Thoracic aorta (tissue), 2 donors: ENCODE results near the gene GFRA1. TPM values are rescaled to one million over a fixed set of nuclear protein-coding genes. Genes with fewer than 3 reads are reported as not detected.

ENCODE experiments used
- ATAC-seq: fragments of 150-250 bp; one replicate; pipeline ENCODE4 v1.8.0; 2017; ENCODE audit warnings: low read depth; ENCODE audit not compliant: insufficient number of reproducible peaks, low FRiP score
- DNase-seq: peaks from one replicate; pipeline ENCODE4 v3.0.0-alpha.2; 2020; ENCODE audit warnings: low spot score
- H3K27ac ChIP-seq, 2 donors: fragments of 200-600 bp; sonication (generic); 1 replicate in 1 of 2; 2 replicates in 1 of 2; pipeline ENCODE4 v1.5.1; 2016; ENCODE audit warnings: mild to moderate bottlenecking in 2 of 2, moderate library complexity in 2 of 2
- H3K27me3 ChIP-seq: fragments of 200-600 bp; sonication (generic); replicated peaks from 2 replicates; pipeline ENCODE4 v1.6.0; 2016; ENCODE audit warnings: mild to moderate bottlenecking; ENCODE audit not compliant: insufficient read depth
- H3K36me3 ChIP-seq: fragments of 200-600 bp; sonication (generic); one replicate; pipeline ENCODE4 v1.5.1; 2016
- H3K4me1 ChIP-seq, 2 donors: fragments of 200-600 bp; sonication (generic); 1 replicate in 1 of 2; 2 replicates in 1 of 2; pipeline versions ENCODE4 v1.5.1 to v1.6.0; 2016; ENCODE audit warnings: low read depth in 2 of 2, mild to moderate bottlenecking in 1 of 2; ENCODE audit not compliant: control insufficient read depth in 1 of 2
- H3K4me3 ChIP-seq: fragments of 200-600 bp; sonication (generic); 2 replicates; pipeline ENCODE4 v1.5.1; 2016; ENCODE audit warnings: mild to moderate bottlenecking
- H3K9me3 ChIP-seq: fragments of 200-600 bp; sonication (generic); 2 replicates; pipeline ENCODE4 v1.5.1; 2016
- total RNA-seq, 2 donors: library from RNA; depleted of rRNA; stranded (reverse); fragments of >200 nt; gene quantifications; one replicate each; pipeline versions ENCODE4 v1.1.0 to v1.2.3, GENCODE V29; 2016
- TF ChIP-seq, protein P1 (sequence below): fragments of 200-600 bp; sonication (generic); IDR thresholded peaks from one replicate; pipeline ENCODE4 v1.5.1; 2019; ENCODE audit warnings: antibody characterized with exemption

GFRA1 gene
- total RNA-seq, 2 donors from 2014 or later: 5.8 to 9.3 TPM

- H3K36me3 ChIP-seq: no peaks in the 10 kb centered on the region
- DNase-seq: no peak
These were observed 243.2 kb downstream of the GFRA1 start for GRCh38 chr10:116029826-116030225.

GRCh38 chr10:116027355-116027754 lies 245.7 kb downstream of the GFRA1 start:
- H3K4me1 ChIP-seq: no peaks in the 10 kb centered on the region
- ATAC-seq (no peak), DNase-seq (no peak)
- no peaks in the 10 kb centered on the region for H3K36me3 ChIP-seq
- H3K27me3 ChIP-seq: no peaks in the 10 kb centered on the region
- no peak overlapping the region for H3K27ac ChIP-seq
- H3K9me3 ChIP-seq: no peaks in the 10 kb centered on the region
- no peak overlapping the region for H3K4me3 ChIP-seq
- TF ChIP-seq, protein P1, sequence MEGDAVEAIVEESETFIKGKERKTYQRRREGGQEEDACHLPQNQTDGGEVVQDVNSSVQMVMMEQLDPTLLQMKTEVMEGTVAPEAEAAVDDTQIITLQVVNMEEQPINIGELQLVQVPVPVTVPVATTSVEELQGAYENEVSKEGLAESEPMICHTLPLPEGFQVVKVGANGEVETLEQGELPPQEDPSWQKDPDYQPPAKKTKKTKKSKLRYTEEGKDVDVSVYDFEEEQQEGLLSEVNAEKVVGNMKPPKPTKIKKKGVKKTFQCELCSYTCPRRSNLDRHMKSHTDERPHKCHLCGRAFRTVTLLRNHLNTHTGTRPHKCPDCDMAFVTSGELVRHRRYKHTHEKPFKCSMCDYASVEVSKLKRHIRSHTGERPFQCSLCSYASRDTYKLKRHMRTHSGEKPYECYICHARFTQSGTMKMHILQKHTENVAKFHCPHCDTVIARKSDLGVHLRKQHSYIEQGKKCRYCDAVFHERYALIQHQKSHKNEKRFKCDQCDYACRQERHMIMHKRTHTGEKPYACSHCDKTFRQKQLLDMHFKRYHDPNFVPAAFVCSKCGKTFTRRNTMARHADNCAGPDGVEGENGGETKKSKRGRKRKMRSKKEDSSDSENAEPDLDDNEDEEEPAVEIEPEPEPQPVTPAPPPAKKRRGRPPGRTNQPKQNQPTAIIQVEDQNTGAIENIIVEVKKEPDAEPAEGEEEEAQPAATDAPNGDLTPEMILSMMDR: no peak

More at GRCh38 chr10:116029826-116030225, 243.2 kb downstream of the GFRA1 start:
- H3K9me3 ChIP-seq: no peaks in the 10 kb centered on the region
- H3K27ac ChIP-seq: no peak overlapping the region
- no peaks in the 10 kb centered on the region for H3K4me1 ChIP-seq
- no peaks in the 10 kb centered on the region for H3K27me3 ChIP-seq
- no peak overlapping the region for H3K4me3 ChIP-seq
- ATAC-seq: no peak
- TF ChIP-seq, protein P1: no peak

DNA sequence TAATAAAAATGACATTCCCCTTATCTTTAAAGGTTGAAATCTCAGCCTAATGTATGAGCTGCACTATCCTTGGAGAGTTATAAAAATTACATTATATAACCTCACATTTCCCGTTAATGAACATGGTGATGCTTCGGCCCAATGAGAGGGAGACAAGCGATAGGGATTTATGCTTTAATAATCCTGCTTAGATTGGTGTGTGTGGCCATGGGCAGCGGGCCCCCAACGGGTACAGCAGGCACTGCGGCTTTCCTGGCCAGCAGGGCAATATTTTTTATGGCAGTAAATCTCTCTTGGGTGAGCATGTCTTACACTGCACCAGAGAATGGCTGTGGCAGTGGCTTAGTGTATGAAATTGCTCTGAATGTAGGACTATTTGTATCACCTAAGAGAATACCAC lies 246.3 kb downstream of the GFRA1 start:
- DNase-seq: no peak
- Histone ChIP-seq H3K4me3 (no peak overlapping the region), H3K27ac (no peak overlapping the region), H3K4me1 (no peaks in the 10 kb centered on the region), H3K27me3 (no peaks in the 10 kb centered on the region), H3K36me3 (no peaks in the 10 kb centered on the region), H3K9me3 (no peaks in the 10 kb centered on the region)
- TF ChIP-seq, protein P1: no peak
- ATAC-seq: no peak

DNA sequence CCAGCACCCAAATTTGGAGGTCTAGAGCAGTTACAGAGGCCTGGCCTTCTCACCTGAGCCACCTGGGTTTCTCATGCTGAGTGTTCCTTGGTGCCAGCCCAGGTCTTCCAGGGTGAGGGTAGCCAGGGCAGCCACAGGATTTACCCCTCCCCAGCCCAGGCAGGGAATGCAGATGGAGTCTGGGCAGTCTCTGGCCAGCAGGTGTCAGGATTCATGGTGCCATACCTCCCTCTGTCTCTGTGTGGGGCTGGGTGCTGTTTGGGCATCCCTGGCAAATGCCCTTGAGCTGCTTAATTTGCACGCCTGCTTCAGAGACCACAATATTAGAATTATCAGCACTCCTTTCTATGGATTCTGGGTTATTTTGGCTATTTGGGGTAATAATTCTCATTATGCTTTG lies 246.7 kb downstream of the GFRA1 start:
- H3K36me3 ChIP-seq: no peaks in the 10 kb centered on the region
- DNase-seq (no peak), ATAC-seq (no peak)

GRCh38 chr10:116024271-116024878 lies 248.6 kb downstream of the GFRA1 start:
- H3K27ac ChIP-seq: no peak overlapping the region
- ATAC-seq: no peak
- no peaks in the 10 kb centered on the region for H3K36me3 ChIP-seq
- no peaks in the 10 kb centered on the region for H3K27me3 ChIP-seq
- H3K4me3 ChIP-seq: no peak overlapping the region
- DNase-seq: no peak
- H3K9me3 ChIP-seq: no peaks in the 10 kb centered on the region
- TF ChIP-seq, protein P1: no peak
- H3K4me1 ChIP-seq: no peaks in the 10 kb centered on the region

More for the DNA sequence above, 246.7 kb downstream of the GFRA1 start:
- Histone ChIP-seq H3K9me3 (no peaks in the 10 kb centered on the region), H3K27me3 (no peaks in the 10 kb centered on the region), H3K27ac (no peak overlapping the region), H3K4me1 (no peaks in the 10 kb centered on the region), H3K4me3 (no peak overlapping the region)
- TF ChIP-seq, protein P1: no peak
